Right atrium auricular region (tissue), 2 donors: ENCODE results near the gene ST6GALNAC2. TPM values are rescaled to one million over a fixed set of nuclear protein-coding genes. Genes with fewer than 3 reads are reported as not detected.

Experiments
- DNase-seq: peaks from one replicate; pipeline ENCODE4 v3.0.0-alpha.2; 2019; ENCODE audit warnings: low spot score
- H3K27ac ChIP-seq, 2 donors: fragments of 200-600 bp; sonication (generic); 1 replicate in 1 of 2; 2 replicates in 1 of 2; pipeline ENCODE4 v1.5.1; 2016 to 2019
- H3K27me3 ChIP-seq, 2 donors: fragments of 200-600 bp; sonication (generic); one replicate each; pipeline versions ENCODE4 v1.5.1 to v1.6.0; 2017 to 2019
- H3K36me3 ChIP-seq: fragments of 200-600 bp; sonication (generic); one replicate; pipeline ENCODE4 v1.5.1; 2016
- H3K4me1 ChIP-seq, 2 donors: fragments of 200-600 bp; sonication (generic); one replicate each; pipeline versions ENCODE4 v1.5.1 to v1.6.0; 2017 to 2019
- H3K4me3 ChIP-seq, 2 donors: fragments of 200-600 bp; sonication (generic); 1 replicate in 1 of 2; 2 replicates in 1 of 2; pipeline ENCODE4 v1.5.1; 2017 to 2019; ENCODE audit warnings: mild to moderate bottlenecking in 1 of 2, moderate library complexity in 1 of 2
- H3K9me3 ChIP-seq, 2 donors: fragments of 200-600 bp; sonication (generic); one replicate each; pipeline ENCODE4 v1.5.1; 2019
- total RNA-seq, 2 donors: library from RNA; depleted of rRNA; stranded (reverse); fragments of >200 nt; gene quantifications; one replicate each; pipeline ENCODE4 v1.1.0, GENCODE V29; 2016
- TF ChIP-seq, protein P1 (sequence below), 2 donors: fragments of 200-600 bp; sonication (generic); IDR thresholded peaks; one replicate each; pipeline ENCODE4 v1.5.1; 2019; ENCODE audit warnings: antibody characterized with exemption in 2 of 2

Gene ST6GALNAC2
- total RNA-seq, 2 donors from 2014 or later, result 4.5 to 6.4 TPM

DNA sequence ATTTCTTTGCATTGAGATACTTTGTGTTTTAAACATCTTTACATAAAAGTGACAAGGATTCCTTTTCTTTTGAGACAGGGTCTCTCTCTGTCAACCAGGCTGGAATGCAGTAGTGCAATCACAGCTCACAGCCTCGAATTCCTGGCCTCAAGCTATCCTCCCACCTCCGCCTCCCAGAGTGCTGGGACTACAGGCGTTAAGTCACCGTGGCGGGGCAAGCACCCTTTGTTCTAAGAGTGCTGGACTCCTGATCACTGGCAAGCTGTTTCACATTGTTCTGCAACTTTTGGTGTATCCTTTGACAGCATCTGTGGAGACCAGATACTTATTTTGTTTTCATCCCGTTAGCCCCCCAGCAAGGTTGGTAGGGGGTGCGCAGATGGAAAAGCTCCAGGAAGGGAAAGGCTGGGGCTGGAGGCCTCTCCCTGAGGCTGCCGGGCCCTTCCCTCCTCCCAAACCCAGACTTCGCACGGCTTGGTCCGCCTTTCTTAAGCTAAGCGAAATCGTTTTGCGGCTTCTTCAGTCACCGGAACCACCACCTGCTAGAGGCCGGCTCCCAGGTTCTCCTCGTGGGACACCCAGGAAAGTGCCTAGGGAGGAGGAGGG, 1.1 kb downstream of the ST6GALNAC2 start:
- Histone ChIP-seq H3K9me3 (no peaks in the 10 kb centered on the region), H3K4me1 (peaks cover 0 to 16% of the 10 kb centered on the region in 2 donors), H3K27me3 (no peaks in the 10 kb centered on the region), H3K36me3 (no peaks in the 10 kb centered on the region), H3K27ac (peak overlapping the region in 1 of 2 donors; percentile 62), H3K4me3 (peak overlapping the region; percentile 50 to 69)
- TF ChIP-seq, protein P1, sequence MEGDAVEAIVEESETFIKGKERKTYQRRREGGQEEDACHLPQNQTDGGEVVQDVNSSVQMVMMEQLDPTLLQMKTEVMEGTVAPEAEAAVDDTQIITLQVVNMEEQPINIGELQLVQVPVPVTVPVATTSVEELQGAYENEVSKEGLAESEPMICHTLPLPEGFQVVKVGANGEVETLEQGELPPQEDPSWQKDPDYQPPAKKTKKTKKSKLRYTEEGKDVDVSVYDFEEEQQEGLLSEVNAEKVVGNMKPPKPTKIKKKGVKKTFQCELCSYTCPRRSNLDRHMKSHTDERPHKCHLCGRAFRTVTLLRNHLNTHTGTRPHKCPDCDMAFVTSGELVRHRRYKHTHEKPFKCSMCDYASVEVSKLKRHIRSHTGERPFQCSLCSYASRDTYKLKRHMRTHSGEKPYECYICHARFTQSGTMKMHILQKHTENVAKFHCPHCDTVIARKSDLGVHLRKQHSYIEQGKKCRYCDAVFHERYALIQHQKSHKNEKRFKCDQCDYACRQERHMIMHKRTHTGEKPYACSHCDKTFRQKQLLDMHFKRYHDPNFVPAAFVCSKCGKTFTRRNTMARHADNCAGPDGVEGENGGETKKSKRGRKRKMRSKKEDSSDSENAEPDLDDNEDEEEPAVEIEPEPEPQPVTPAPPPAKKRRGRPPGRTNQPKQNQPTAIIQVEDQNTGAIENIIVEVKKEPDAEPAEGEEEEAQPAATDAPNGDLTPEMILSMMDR (IDR thresholded peaks at IDR 0.05), result no peak
- no peak for DNase-seq

DNA sequence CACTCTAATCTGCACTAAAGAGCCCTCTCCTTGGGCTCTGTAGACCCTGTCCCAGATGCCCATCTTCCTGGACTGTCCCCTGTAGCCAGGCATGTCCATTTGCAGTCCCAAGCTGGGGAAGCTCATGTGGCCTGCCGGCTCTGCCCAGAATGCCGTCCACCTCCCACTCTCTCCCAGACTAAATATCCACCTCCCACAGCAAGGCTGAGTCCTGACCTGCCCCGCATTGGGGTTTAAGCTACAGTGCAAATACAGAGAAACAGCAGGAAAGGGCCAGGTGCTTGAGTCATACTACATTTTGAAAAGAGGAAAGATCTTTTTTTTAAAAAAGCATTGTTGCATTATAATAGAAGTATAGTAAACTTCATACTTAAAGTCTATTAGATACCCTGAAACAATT, 3.0 kb downstream of the ST6GALNAC2 start:
- DNase-seq, result no peak
- Histone ChIP-seq H3K4me1 (peaks cover 0 to 16% of the 10 kb centered on the region in 2 donors), H3K27me3 (no peaks in the 10 kb centered on the region), H3K9me3 (no peaks in the 10 kb centered on the region), H3K27ac (no peak overlapping the region), H3K36me3 (no peaks in the 10 kb centered on the region), H3K4me3 (no peak overlapping the region)
- TF ChIP-seq, protein P1 (IDR thresholded peaks at IDR 0.05), result no peak

DNA sequence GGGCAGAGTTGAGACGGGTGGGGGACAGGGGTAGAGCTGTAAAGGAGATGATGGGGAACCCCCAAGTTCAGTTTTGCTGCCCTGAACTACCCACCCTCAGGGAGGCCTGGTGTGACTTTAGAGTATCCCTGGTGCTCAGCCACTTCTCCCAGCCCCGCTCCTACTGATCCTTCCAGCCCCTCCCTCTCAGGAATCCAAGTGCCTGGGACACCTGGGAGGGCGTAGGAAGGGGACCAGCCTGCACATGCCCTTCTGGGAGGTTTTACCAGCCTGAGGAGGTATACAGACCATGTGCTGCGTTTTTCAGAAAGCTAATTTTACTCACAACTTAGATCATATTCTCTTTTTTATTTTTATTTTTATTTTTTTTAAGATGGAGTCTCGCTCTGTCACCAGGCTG, 4.1 kb downstream of the ST6GALNAC2 start:
- H3K9me3 ChIP-seq, result no peaks in the 10 kb centered on the region
- H3K4me1 ChIP-seq, result peaks cover 0 to 13% of the 10 kb centered on the region in 2 donors
- H3K36me3 ChIP-seq, result no peaks in the 10 kb centered on the region
- H3K4me3 ChIP-seq, result no peak overlapping the region
- TF ChIP-seq, protein P1 (IDR thresholded peaks at IDR 0.05), result no peak
- H3K27ac ChIP-seq, result no peak overlapping the region
- no peak for DNase-seq
- no peaks in the 10 kb centered on the region for H3K27me3 ChIP-seq

DNA sequence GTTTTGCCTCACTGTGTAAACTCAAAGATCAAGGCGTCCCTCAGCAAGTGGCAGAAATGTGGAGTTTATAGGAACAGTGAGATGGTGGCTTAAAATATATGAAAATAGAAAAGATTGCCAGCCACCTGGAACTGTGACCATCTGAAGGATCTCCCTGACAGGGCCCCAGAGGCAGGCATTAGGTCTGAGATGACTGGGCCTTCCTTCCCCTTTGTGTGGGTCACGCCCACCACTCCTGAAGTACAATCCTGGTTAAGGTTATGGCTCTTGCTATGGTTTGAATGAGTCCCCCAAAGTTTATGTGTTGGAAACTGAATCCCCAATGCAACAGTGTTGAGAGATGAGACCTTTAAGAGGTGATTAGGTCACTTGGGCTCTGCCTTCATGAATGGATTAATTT, 6.4 kb downstream of the ST6GALNAC2 start:
- H3K4me1 ChIP-seq, result no peaks in the 10 kb centered on the region
- TF ChIP-seq, protein P1 (IDR thresholded peaks at IDR 0.05), result no peak
- H3K9me3 ChIP-seq, result no peaks in the 10 kb centered on the region
- no peak for DNase-seq
- H3K4me3 ChIP-seq, result no peak overlapping the region
- no peak overlapping the region for H3K27ac ChIP-seq
- no peaks in the 10 kb centered on the region for H3K36me3 ChIP-seq
- H3K27me3 ChIP-seq, result no peaks in the 10 kb centered on the region

DNA sequence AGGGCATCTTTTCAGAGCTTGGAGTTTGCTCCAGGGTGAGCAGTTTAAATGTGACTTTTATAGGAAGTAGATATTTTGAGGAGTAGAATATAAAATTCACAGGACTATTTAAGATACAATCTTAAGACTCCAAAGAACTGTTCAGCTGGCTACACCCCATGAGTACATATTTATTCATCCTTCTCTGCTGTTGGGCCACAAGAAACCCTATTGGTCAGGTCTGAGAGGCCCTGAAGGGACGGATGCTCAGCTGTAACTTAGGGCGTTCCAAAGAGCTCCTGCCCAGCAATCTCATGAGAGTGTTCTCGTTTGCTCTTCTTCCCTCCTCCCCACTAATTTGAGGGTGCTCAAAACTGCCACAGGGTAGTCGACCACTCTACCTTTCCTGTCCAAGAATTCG, 7.3 kb downstream of the ST6GALNAC2 start:
- Histone ChIP-seq H3K9me3 (no peaks in the 10 kb centered on the region), H3K4me1 (no peaks in the 10 kb centered on the region)
- no peak for DNase-seq

More for the DNA sequence above, 7.3 kb downstream of the ST6GALNAC2 start:
- Histone ChIP-seq H3K36me3 (no peaks in the 10 kb centered on the region), H3K27ac (no peak overlapping the region), H3K27me3 (no peaks in the 10 kb centered on the region), H3K4me3 (no peak overlapping the region)
- TF ChIP-seq, protein P1 (IDR thresholded peaks at IDR 0.05), result no peak
